Lower lobe of right lung (tissue), 2 donors: ENCODE measurements around the gene UBE2G1. TPM values are rescaled to one million over a fixed set of nuclear protein-coding genes. Genes with fewer than 3 reads are reported as not detected.

ENCODE experiments used
- ATAC-seq, 2 donors: fragments of 200-7000 bp; cut with Tn5 transposase; one replicate each; pipeline ENCODE4 v1.9.1; 2020 to 2022; ENCODE audit warnings: mild to moderate bottlenecking in 2 of 2, moderate library complexity in 2 of 2
- DNase-seq: peaks from one replicate; pipeline ENCODE4 v3.0.0-alpha.2; 2020
- H3K27ac ChIP-seq: fragments of 200-600 bp; one replicate; pipeline ENCODE4 v1.8.0; 2022
- H3K27me3 ChIP-seq: fragments of 200-600 bp; one replicate; pipeline ENCODE4 v1.8.0; 2022; ENCODE audit warnings: low read depth
- H3K36me3 ChIP-seq: fragments of 200-600 bp; one replicate; pipeline ENCODE4 v1.8.0; 2022; ENCODE audit warnings: mild to moderate bottlenecking
- H3K4me1 ChIP-seq: fragments of 200-600 bp; one replicate; pipeline ENCODE4 v1.8.0; 2022
- H3K4me3 ChIP-seq: fragments of 200-600 bp; one replicate; pipeline ENCODE4 v1.8.0; 2022; ENCODE audit warnings: mild to moderate bottlenecking
- H3K9me3 ChIP-seq: fragments of 200-600 bp; one replicate; pipeline ENCODE4 v1.8.0; 2022
- intact Hi-C: fragments of 100-400 bp; cut with DNase I; formaldehyde crosslinking; loops from one replicate; pipeline ENCODE4 v1.11.0; 2022
- total RNA-seq: library from RNA; stranded (reverse); fragmentation: NEBNext Ultra II Directional; extraction: Animal tissue kit (Norgen Biotek cat#: 25700); gene quantifications from one replicate; pipeline ENCODE4 v1.2.1, GENCODE V29; 2021
- TF ChIP-seq, protein P1 (sequence below): fragments of 200-600 bp; IDR thresholded peaks from one replicate; pipeline ENCODE4 v1.8.0; 2022; ENCODE audit warnings: antibody characterized with exemption, mild to moderate bottlenecking
- donor health status: DM: no; HTN: yes; CAD: no; lungs with severe emphysema.

Gene UBE2G1
- total RNA-seq, 1 donor from 2014 or later, result 42.5 TPM

DNA sequence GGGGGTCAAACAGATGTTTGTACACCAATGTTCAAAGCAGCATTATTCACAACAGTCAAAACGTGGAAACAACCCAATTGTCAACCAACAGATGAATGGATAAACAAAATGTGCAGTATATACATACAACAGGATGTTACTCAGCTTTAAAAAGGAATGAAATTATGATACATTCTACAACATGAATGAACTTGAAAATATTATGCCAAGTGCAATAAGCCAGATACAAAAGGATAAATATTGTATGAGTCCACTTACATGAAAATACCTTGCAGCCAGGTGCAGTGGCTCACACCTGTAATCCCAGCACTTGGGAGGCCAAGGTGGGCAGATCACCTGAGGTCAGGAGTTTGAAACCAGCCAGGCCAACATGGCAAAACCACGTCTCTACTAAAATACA, 39.9 kb downstream of the UBE2G1 start:
- TF ChIP-seq, protein P1, sequence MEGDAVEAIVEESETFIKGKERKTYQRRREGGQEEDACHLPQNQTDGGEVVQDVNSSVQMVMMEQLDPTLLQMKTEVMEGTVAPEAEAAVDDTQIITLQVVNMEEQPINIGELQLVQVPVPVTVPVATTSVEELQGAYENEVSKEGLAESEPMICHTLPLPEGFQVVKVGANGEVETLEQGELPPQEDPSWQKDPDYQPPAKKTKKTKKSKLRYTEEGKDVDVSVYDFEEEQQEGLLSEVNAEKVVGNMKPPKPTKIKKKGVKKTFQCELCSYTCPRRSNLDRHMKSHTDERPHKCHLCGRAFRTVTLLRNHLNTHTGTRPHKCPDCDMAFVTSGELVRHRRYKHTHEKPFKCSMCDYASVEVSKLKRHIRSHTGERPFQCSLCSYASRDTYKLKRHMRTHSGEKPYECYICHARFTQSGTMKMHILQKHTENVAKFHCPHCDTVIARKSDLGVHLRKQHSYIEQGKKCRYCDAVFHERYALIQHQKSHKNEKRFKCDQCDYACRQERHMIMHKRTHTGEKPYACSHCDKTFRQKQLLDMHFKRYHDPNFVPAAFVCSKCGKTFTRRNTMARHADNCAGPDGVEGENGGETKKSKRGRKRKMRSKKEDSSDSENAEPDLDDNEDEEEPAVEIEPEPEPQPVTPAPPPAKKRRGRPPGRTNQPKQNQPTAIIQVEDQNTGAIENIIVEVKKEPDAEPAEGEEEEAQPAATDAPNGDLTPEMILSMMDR, result no peak
- no peak for DNase-seq
- intact Hi-C loops, result no loop called here

DNA sequence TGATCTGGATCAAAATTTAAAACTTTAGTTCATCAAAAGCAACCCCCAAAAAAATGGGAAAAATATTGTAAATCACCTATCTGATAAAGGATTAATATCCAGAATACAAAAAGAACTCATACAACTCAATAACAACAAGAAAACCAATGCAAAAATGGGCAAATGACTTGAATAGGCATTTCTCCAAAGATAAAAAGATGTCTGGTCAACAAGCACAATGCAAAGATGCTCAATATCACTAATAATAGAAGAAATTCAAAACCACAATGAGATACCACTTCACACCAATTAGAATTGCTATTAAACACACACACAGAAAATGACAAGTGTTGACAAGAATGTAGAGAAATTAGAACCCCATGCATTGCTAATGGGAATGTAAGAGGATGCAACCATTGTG, 40.4 kb downstream of the UBE2G1 start:
- H3K4me3 ChIP-seq, result no peak overlapping the region
- H3K9me3 ChIP-seq, result peaks cover 9% of the 10 kb centered on the region
- no peaks in the 10 kb centered on the region for H3K36me3 ChIP-seq
- ATAC-seq (no peak), DNase-seq (no peak)
- intact Hi-C loops, result no loop called here
- no peaks in the 10 kb centered on the region for H3K27me3 ChIP-seq
- TF ChIP-seq, protein P1, result no peak
- peaks cover 11% of the 10 kb centered on the region for H3K4me1 ChIP-seq
- no peak overlapping the region for H3K27ac ChIP-seq

More for the DNA sequence above, 39.9 kb downstream of the UBE2G1 start:
- Histone ChIP-seq H3K27ac (no peak overlapping the region), H3K36me3 (no peaks in the 10 kb centered on the region), H3K9me3 (peaks cover 9% of the 10 kb centered on the region), H3K27me3 (no peaks in the 10 kb centered on the region), H3K4me3 (no peak overlapping the region), H3K4me1 (peaks cover 11% of the 10 kb centered on the region)
- ATAC-seq, result no peak

DNA sequence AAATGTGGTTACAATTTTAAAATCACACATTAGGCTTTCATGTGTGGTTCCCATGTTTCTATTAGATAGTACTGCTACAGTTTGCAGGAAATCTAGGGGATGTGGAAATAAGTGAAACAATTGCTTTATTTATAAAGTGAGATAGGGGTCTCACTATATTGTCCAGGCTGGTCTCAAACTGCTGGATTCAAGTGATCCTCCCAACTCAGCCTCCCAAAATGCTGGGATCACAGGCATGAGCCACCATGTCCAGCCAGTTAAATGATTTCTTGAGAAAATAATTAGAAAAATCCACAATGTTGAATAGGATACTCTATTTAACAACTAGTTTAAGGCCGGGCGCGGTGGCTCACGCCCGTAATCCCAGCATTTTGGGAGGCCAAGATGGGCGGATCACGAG, 42.0 kb downstream of the UBE2G1 start:
- Histone ChIP-seq H3K4me3 (no peak overlapping the region), H3K36me3 (no peaks in the 10 kb centered on the region), H3K27me3 (no peaks in the 10 kb centered on the region), H3K27ac (no peak overlapping the region), H3K4me1 (peaks cover 5% of the 10 kb centered on the region), H3K9me3 (peaks cover 9% of the 10 kb centered on the region)
- intact Hi-C loops, result no loop called here
- no peak for DNase-seq
- ATAC-seq, result no peak
- TF ChIP-seq, protein P1, result no peak

DNA sequence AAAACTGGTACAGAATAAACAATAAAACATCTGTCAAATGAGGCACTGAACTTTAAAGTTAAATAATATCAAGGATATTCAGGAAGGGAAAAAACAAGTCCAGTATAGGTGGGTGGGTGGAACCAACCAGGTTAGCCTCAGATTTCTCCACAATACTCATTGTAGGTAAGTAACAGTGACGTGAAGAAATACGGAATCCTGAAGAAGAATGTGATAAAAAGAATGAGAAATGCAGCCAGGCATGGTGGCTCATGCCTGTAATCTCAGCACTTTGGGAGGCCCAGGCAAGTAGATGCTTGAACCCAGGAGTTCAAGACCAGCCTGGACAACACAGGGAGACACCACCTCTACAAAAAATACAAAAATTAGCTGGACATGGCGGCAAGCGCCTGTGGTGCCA, 47.3 kb downstream of the UBE2G1 start:
- TF ChIP-seq, protein P1, result no peak
- Histone ChIP-seq H3K9me3 (no peaks in the 10 kb centered on the region), H3K36me3 (no peaks in the 10 kb centered on the region), H3K27me3 (no peaks in the 10 kb centered on the region), H3K27ac (no peak overlapping the region), H3K4me1 (peaks cover 19% of the 10 kb centered on the region), H3K4me3 (no peak overlapping the region)
- intact Hi-C loops, result no loop called here
- ATAC-seq (no peak), DNase-seq (no peak)

DNA sequence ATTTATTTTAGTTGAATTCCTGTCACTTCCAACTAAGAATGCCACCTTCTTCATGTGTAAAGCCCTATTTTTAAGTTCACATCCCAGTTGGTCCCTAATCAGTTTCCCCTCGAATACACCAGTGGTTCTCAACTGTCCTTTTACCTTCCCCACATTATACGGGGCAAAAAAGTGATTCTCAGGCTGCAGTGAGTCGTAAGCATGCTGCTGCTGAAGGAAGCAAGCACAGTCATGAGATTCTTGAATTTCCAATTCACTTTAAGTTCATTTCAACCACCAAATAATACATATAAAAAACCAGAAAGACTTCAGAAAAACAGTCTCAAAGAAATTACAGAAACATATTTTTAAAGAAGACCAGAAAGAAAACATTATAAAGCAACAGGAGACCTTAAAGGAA, 47.9 kb downstream of the UBE2G1 start:
- no peaks in the 10 kb centered on the region for H3K9me3 ChIP-seq
- no peak for ATAC-seq
- TF ChIP-seq, protein P1, result no peak
- H3K4me1 ChIP-seq, result peaks cover 25% of the 10 kb centered on the region
- H3K27me3 ChIP-seq, result no peaks in the 10 kb centered on the region
- DNase-seq, result no peak
- no peak overlapping the region for H3K27ac ChIP-seq
- H3K4me3 ChIP-seq, result no peak overlapping the region
- intact Hi-C loops, result no loop called here
- no peaks in the 10 kb centered on the region for H3K36me3 ChIP-seq

DNA sequence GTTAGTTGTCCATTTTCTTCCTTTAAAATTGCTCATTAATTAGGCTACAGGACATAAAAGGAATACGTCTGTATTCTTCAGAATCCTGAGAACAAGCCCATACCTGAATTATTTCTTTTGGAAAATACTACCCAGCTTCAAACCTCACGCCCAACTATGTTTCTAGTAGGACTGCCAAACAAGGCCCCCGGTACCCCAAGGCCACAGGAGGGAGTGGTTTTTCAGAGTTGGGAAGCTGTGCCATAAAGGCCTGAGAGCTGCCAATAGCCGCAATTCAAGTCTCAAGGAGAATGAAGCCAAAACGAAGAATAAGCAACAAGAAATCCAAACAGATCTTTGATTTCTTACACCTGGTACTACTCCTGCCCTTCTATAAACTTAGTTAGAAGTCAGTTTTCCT, 48.3 kb downstream of the UBE2G1 start:
- Histone ChIP-seq H3K27me3 (no peaks in the 10 kb centered on the region), H3K9me3 (no peaks in the 10 kb centered on the region), H3K36me3 (no peaks in the 10 kb centered on the region), H3K27ac (no peak overlapping the region), H3K4me1 (peaks cover 29% of the 10 kb centered on the region), H3K4me3 (no peak overlapping the region)
- TF ChIP-seq, protein P1, result no peak
- ATAC-seq, result no peak
- DNase-seq, result no peak
- intact Hi-C loops, result no loop called here
